Measurements from ENCODE around the gene FAM120AOS. TPM values are rescaled to one million over a fixed set of nuclear protein-coding genes. Genes with fewer than 3 reads are reported as not detected.
"Not testable (repeated sequence)": the region's sequence is repeated elsewhere in the genome, so short reads cannot be mapped to it uniquely, and the experiment has no call there.

Gene FAM120AOS
- total RNA-seq, 1 experiment from 2014 or later, result 37.7 TPM

- Histone ChIP-seq H3K27me3 (ENCODE audit: control insufficient read depth, insufficient read depth, low read length) (no peaks in the 10 kb centered on the region), H3K4me3 (ENCODE audit: insufficient read depth, low read depth, low read length) (no peak overlapping the region), H3K36me3 (replicated peaks; ENCODE audit: control insufficient read depth, insufficient read depth, low read length) (no peaks in the 10 kb centered on the region)
- DNase-seq, result no peak
Measured at GRCh38 chr9:93461414-93461743, 8.0 kb upstream of the FAM120AOS start.

GRCh38 chr9:93460689-93461413, 7.5 kb upstream of the FAM120AOS start:
- Histone ChIP-seq H3K4me3 (ENCODE audit: insufficient read depth, low read depth, low read length) (no peak overlapping the region), H3K36me3 (replicated peaks; ENCODE audit: control insufficient read depth, insufficient read depth, low read length) (no peaks in the 10 kb centered on the region), H3K27me3 (ENCODE audit: control insufficient read depth, insufficient read depth, low read length) (no peaks in the 10 kb centered on the region)
- DNase-seq, result no peak

- no peak for DNase-seq
- H3K36me3 ChIP-seq (replicated peaks; ENCODE audit: control insufficient read depth, insufficient read depth, low read length), result no peaks in the 10 kb centered on the region
Measured at GRCh38 chr9:93459432-93459847, 6.1 kb upstream of the FAM120AOS start.

GRCh38 chr9:93458712-93459111, 5.3 kb upstream of the FAM120AOS start:
- no peaks in the 10 kb centered on the region for H3K36me3 ChIP-seq (replicated peaks; ENCODE audit: control insufficient read depth, insufficient read depth, low read length)
- no peak overlapping the region for H3K4me3 ChIP-seq (ENCODE audit: insufficient read depth, low read depth, low read length)
- H3K27me3 ChIP-seq (ENCODE audit: control insufficient read depth, insufficient read depth, low read length), result no peaks in the 10 kb centered on the region
- DNase-seq, result no peak

More at GRCh38 chr9:93459432-93459847, 6.1 kb upstream of the FAM120AOS start:
- H3K27me3 ChIP-seq (ENCODE audit: control insufficient read depth, insufficient read depth, low read length), result no peaks in the 10 kb centered on the region
- H3K4me3 ChIP-seq (ENCODE audit: insufficient read depth, low read depth, low read length), result no peak overlapping the region

GRCh38 chr9:93457006-93457405, 3.6 kb upstream of the FAM120AOS start:
- no peak overlapping the region for H3K4me3 ChIP-seq (ENCODE audit: insufficient read depth, low read depth, low read length)
- no peaks in the 10 kb centered on the region for H3K36me3 ChIP-seq (replicated peaks; ENCODE audit: control insufficient read depth, insufficient read depth, low read length)
- no peaks in the 10 kb centered on the region for H3K27me3 ChIP-seq (ENCODE audit: control insufficient read depth, insufficient read depth, low read length)
- no peak for DNase-seq

- H3K36me3 ChIP-seq (replicated peaks; ENCODE audit: control insufficient read depth, insufficient read depth, low read length), result no peaks in the 10 kb centered on the region
- H3K4me3 ChIP-seq (ENCODE audit: insufficient read depth, low read depth, low read length), result no peak overlapping the region
- H3K27me3 ChIP-seq (ENCODE audit: control insufficient read depth, insufficient read depth, low read length), result no peaks in the 10 kb centered on the region
- DNase-seq, result no peak
Measured at GRCh38 chr9:93456504-93456903, 3.1 kb upstream of the FAM120AOS start.

GRCh38 chr9:93456022-93456421, 2.6 kb upstream of the FAM120AOS start:
- DNase-seq, result no peak
- Histone ChIP-seq H3K4me3 (ENCODE audit: insufficient read depth, low read depth, low read length) (no peak overlapping the region), H3K36me3 (replicated peaks; ENCODE audit: control insufficient read depth, insufficient read depth, low read length) (no peaks in the 10 kb centered on the region), H3K27me3 (ENCODE audit: control insufficient read depth, insufficient read depth, low read length) (no peaks in the 10 kb centered on the region)

GRCh38 chr9:93452710-93453046, 703 bp downstream of the FAM120AOS start:
- DNase-seq, result peak; percentile 24
- Histone ChIP-seq H3K36me3 (replicated peaks; ENCODE audit: control insufficient read depth, insufficient read depth, low read length) (peaks cover 3% of the 10 kb centered on the region), H3K27me3 (ENCODE audit: control insufficient read depth, insufficient read depth, low read length) (no peaks in the 10 kb centered on the region), H3K4me3 (ENCODE audit: insufficient read depth, low read depth, low read length) (peak overlapping the region; percentile 91)

- Histone ChIP-seq H3K27me3 (ENCODE audit: control insufficient read depth, insufficient read depth, low read length) (no peaks in the 10 kb centered on the region), H3K36me3 (replicated peaks; ENCODE audit: control insufficient read depth, insufficient read depth, low read length) (peaks cover 7% of the 10 kb centered on the region), H3K4me3 (ENCODE audit: insufficient read depth, low read depth, low read length) (peak overlapping the region; percentile 91)
- peak; percentile 75 for DNase-seq
Measured at GRCh38 chr9:93451849-93452709, 1.3 kb downstream of the FAM120AOS start.

GRCh38 chr9:93450945-93451815, 2.2 kb downstream of the FAM120AOS start, which contains the start of gene FAM120A:
Gene FAM120A, plus strand, starts transcription at chr9:93451685. Its CDS starts 231 bp downstream, at chr9:93451916.
- Histone ChIP-seq H3K4me3 (ENCODE audit: insufficient read depth, low read depth, low read length) (peak within 1 kb of the TSS; percentile 91), H3K27me3 (ENCODE audit: control insufficient read depth, insufficient read depth, low read length) (no peaks in the 10 kb centered on the region), H3K36me3 (replicated peaks; ENCODE audit: control insufficient read depth, insufficient read depth, low read length) (peaks cover 12% of the 10 kb centered on the region)
- peak; percentile 91 for DNase-seq

GRCh38 chr9:93447655-93448054, 5.7 kb downstream of the FAM120AOS start:
- Histone ChIP-seq H3K27me3 (ENCODE audit: control insufficient read depth, insufficient read depth, low read length) (no peaks in the 10 kb centered on the region), H3K36me3 (replicated peaks; ENCODE audit: control insufficient read depth, insufficient read depth, low read length) (peaks cover 13% of the 10 kb centered on the region)
- DNase-seq, result no peak

GRCh38 chr9:93446073-93446472, 7.3 kb downstream of the FAM120AOS start:
- peaks cover 13% of the 10 kb centered on the region for H3K36me3 ChIP-seq (replicated peaks; ENCODE audit: control insufficient read depth, insufficient read depth, low read length)
- no peaks in the 10 kb centered on the region for H3K27me3 ChIP-seq (ENCODE audit: control insufficient read depth, insufficient read depth, low read length)
- no peak overlapping the region for H3K4me3 ChIP-seq (ENCODE audit: insufficient read depth, low read depth, low read length)
- no peak for DNase-seq

More at GRCh38 chr9:93447655-93448054, 5.7 kb downstream of the FAM120AOS start:
- H3K4me3 ChIP-seq (ENCODE audit: insufficient read depth, low read depth, low read length), result no peak overlapping the region

- Histone ChIP-seq H3K36me3 (replicated peaks; ENCODE audit: control insufficient read depth, insufficient read depth, low read length) (0 out of 2 replicates have a peak, but pooled peaks cover under 1% of the 10 kb centered on the region), H3K27me3 (ENCODE audit: control insufficient read depth, insufficient read depth, low read length) (no peaks in the 10 kb centered on the region), H3K4me3 (ENCODE audit: insufficient read depth, low read depth, low read length) (no peak overlapping the region)
- DNase-seq, result no peak
Measured at GRCh38 chr9:93440896-93441580, 12.3 kb downstream of the FAM120AOS start.

GRCh38 chr9:93439301-93439700, 14.1 kb downstream of the FAM120AOS start:
- not testable (repeated sequence) for DNase-seq

More at GRCh38 chr9:93439301-93439700, 14.1 kb downstream of the FAM120AOS start:
- not testable (repeated sequence) for H3K36me3 ChIP-seq (replicated peaks; ENCODE audit: control insufficient read depth, insufficient read depth, low read length); H3K4me3 ChIP-seq (ENCODE audit: insufficient read depth, low read depth, low read length); H3K27me3 ChIP-seq (ENCODE audit: control insufficient read depth, insufficient read depth, low read length)
